ENCODE data around the gene ADORA2A.
"Not testable (repeated sequence)": the region's sequence is repeated elsewhere in the genome, so short reads cannot be mapped to it uniquely, and the experiment has no call there.

Gene ADORA2A

GRCh38 chr22:24485608-24486007, 58.2 kb downstream of the ADORA2A start:
- no peak for DNase-seq (ENCODE audit: low read depth in 2 of 2)

- no peak for DNase-seq (ENCODE audit: low read depth in 2 of 2)
These were observed 59.1 kb downstream of the ADORA2A start for GRCh38 chr22:24486501-24486921.

GRCh38 chr22:24489011-24489410, 61.6 kb downstream of the ADORA2A start:
- DNase-seq (ENCODE audit: low read depth in 2 of 2), result no peak

- DNase-seq (ENCODE audit: low read depth in 2 of 2), result not testable (repeated sequence)
These were observed 62.0 kb downstream of the ADORA2A start for GRCh38 chr22:24489434-24489833.

Data from stimulated activated CD8-positive, alpha-beta memory T cell treated with anti-CD3 and anti-CD28 coated beads, Interleukin-2, amount 100 ng/mL, for 1 hour (primary cell).